CD14-positive monocyte (primary cell): Measurements from ENCODE around the gene SLC25A21. TPM values are rescaled to one million over a fixed set of nuclear protein-coding genes. Genes with fewer than 3 reads are reported as not detected.

Experiments used
- DNase-seq, 3 donors: peaks; one replicate each; pipeline ENCODE4 v3.0.0-alpha.2; 2011 to 2022
- H2AFZ ChIP-seq: 2 replicates; pipeline ENCODE4 v1.6.0; 2012; ENCODE audit warnings: mild to moderate bottlenecking, low read depth, low read length, inconsistent platforms; ENCODE audit not compliant: insufficient read depth, poor library complexity, severe bottlenecking
- H3K27ac ChIP-seq, 2 donors: 1 replicate in 1 of 2; 2 replicates in 1 of 2; pipeline ENCODE4 v1.5.1; 2012 to 2013; ENCODE audit warnings: low read length in 2 of 2, control low read depth in 1 of 2, inconsistent platforms in 1 of 2, low read depth in 1 of 2, mild to moderate bottlenecking in 1 of 2
- H3K27me3 ChIP-seq, 2 donors: one replicate each; pipeline versions ENCODE4 v1.6.0 to v1.6.1; 2011 to 2013; ENCODE audit warnings: low read length in 2 of 2; ENCODE audit not compliant: control insufficient read depth in 2 of 2, insufficient read depth in 2 of 2
- H3K36me3 ChIP-seq, 2 donors: replicated peaks in 1 of 2; 1 replicate in 1 of 2; 2 replicates in 1 of 2; pipeline versions ENCODE4 v1.5.1 to v1.6.1; 2012 to 2013; ENCODE audit warnings: low read length in 2 of 2, control low read depth in 1 of 2, inconsistent platforms in 1 of 2, mild to moderate bottlenecking in 1 of 2; ENCODE audit not compliant: insufficient read depth in 2 of 2, control insufficient read depth in 1 of 2
- H3K4me1 ChIP-seq, 2 donors: 1 replicate in 1 of 2; 2 replicates in 1 of 2; pipeline versions ENCODE4 v1.5.1 to v1.6.1; 2012 to 2013; ENCODE audit warnings: low read length in 2 of 2, control low read depth in 1 of 2, inconsistent platforms in 1 of 2, mild to moderate bottlenecking in 1 of 2, moderate library complexity in 1 of 2; ENCODE audit not compliant: insufficient read depth in 2 of 2, control insufficient read depth in 1 of 2
- H3K4me2 ChIP-seq: replicated peaks from 2 replicates; pipeline ENCODE3; 2012; ENCODE audit warnings: low read length, moderate library complexity, mild to moderate bottlenecking; ENCODE audit not compliant: poor library complexity, severe bottlenecking; ENCODE audit errors: extremely low read depth
- H3K4me3 ChIP-seq, 3 experiments: fragments of 200-600 bp in 1 of 3; sonication (generic) in 1 of 3; replicated peaks in 1 of 3; 1 replicate in 2 of 3; 2 replicates in 1 of 3; pipeline ENCODE4 v1.5.1; 2011 to 2013; ENCODE audit warnings: low read length in 3 of 3, mild to moderate bottlenecking in 3 of 3, control low read depth in 2 of 3, low read depth in 2 of 3, inconsistent platforms in 1 of 3, moderate library complexity in 1 of 3
- H3K79me2 ChIP-seq: 2 replicates; pipeline ENCODE4 v1.6.0; 2012; ENCODE audit warnings: mild to moderate bottlenecking, control low read depth, inconsistent platforms, low read length, moderate library complexity; ENCODE audit not compliant: insufficient read depth
- H3K9ac ChIP-seq: 2 replicates; pipeline ENCODE4 v1.6.0; 2017; ENCODE audit warnings: low read length, mild to moderate bottlenecking; ENCODE audit not compliant: insufficient read depth, poor library complexity, severe bottlenecking
- H3K9me3 ChIP-seq, 2 donors: replicated peaks in 1 of 2; 1 replicate in 1 of 2; 2 replicates in 1 of 2; pipeline versions ENCODE4 v1.5.1 to v1.6.1; 2012 to 2013; ENCODE audit warnings: low read length in 2 of 2, control low read depth in 1 of 2; ENCODE audit not compliant: control insufficient read depth in 1 of 2, insufficient read depth in 1 of 2
- H4K20me1 ChIP-seq: 2 replicates; pipeline ENCODE4 v1.6.0; 2012; ENCODE audit warnings: mild to moderate bottlenecking, low read length, control low read depth, moderate library complexity; ENCODE audit not compliant: insufficient read depth
- H3K27ac Mint-ChIP-seq, 7 donors: one replicate each; pipeline ENCODE4 v1.8.0; 2020; ENCODE audit warnings: mild to moderate bottlenecking in 7 of 7, mixed read lengths in 7 of 7, moderate library complexity in 6 of 7, inconsistent platforms in 2 of 7
- H3K27me3 Mint-ChIP-seq, 3 donors: one replicate each; pipeline ENCODE4 v1.8.0; 2021 to 2022; ENCODE audit warnings: low read depth in 3 of 3, mild to moderate bottlenecking in 3 of 3, mixed read lengths in 3 of 3, moderate library complexity in 3 of 3, inconsistent platforms in 1 of 3
- H3K36me3 Mint-ChIP-seq, 2 donors: one replicate each; pipeline ENCODE4 v1.8.0; 2020; ENCODE audit warnings: mixed read lengths in 2 of 2, inconsistent platforms in 1 of 2, mild to moderate bottlenecking in 1 of 2
- H3K4me1 Mint-ChIP-seq: one replicate; pipeline ENCODE4 v1.8.0; 2020; ENCODE audit warnings: mild to moderate bottlenecking, mixed read lengths
- H3K4me3 Mint-ChIP-seq, 2 donors: one replicate each; pipeline ENCODE4 v1.8.0; 2020; ENCODE audit warnings: mild to moderate bottlenecking in 2 of 2, mixed read lengths in 2 of 2, moderate library complexity in 1 of 2
- H3K9me3 Mint-ChIP-seq, 7 donors: one replicate each; pipeline ENCODE4 v1.8.0; 2020 to 2022; ENCODE audit warnings: mixed read lengths in 7 of 7, mild to moderate bottlenecking in 6 of 7, moderate library complexity in 6 of 7, inconsistent platforms in 2 of 7
- CTCF ChIP-seq: fragments of 200-600 bp; IDR thresholded peaks from one replicate; pipeline ENCODE4 v1.8.0; 2022; ENCODE audit warnings: antibody characterized with exemption, mild to moderate bottlenecking
- WGBS: methylation state at CpG from one replicate; pipeline ENCODE4 v1.1.5; 2013; ENCODE audit warnings: missing lambda C conversion rate; ENCODE audit not compliant: insufficient coverage; 5-methylcytosine and 5-hydroxymethylcytosine counted together
- intact Hi-C, 2 donors: fragments of 100-400 bp; cut with micrococcal nuclease; formaldehyde crosslinking; loops; one replicate each; pipeline versions ENCODE4 v1.15.0 to v1.15.1; 2023
- polyA plus RNA-seq, 3 donors: library from polyadenylated mRNA; depleted of rRNA in 1 of 3; unstranded in 2 of 3; stranded (reverse) in 1 of 3; fragments of 300-500 nt in 2 of 3; fragments of >200 nt in 1 of 3; fragmentation: Illumina TruSeq in 2 of 3; gene quantifications; 1 replicate in 2 of 3; 2 replicates in 1 of 3; pipeline ENCODE4 v1.2.3, GENCODE V29; 2012 to 2021

Gene SLC25A21
- polyA plus RNA-seq, 3 donors = not detected

- Histone ChIP-seq H3K4me3 (no peak overlapping the region), H3K27me3 (no peaks in the 10 kb centered on the region), H4K20me1 (no peaks in the 10 kb centered on the region), H3K9ac (no peak overlapping the region), H3K79me2 (no peaks in the 10 kb centered on the region), H2AFZ (no peak overlapping the region), H3K36me3 (no peaks in the 10 kb centered on the region), H3K9me3 (no peaks in the 10 kb centered on the region), H3K4me2 (no peak overlapping the region), H3K27ac (no peak overlapping the region), H3K4me1 (peaks cover 19 to 21% of the 10 kb centered on the region in 2 donors)
- intact Hi-C loops = no loop called here
- Mint-ChIP-seq H3K4me1 (peaks cover 21% of the 10 kb centered on the region), H3K27ac (no peak overlapping the region), H3K4me3 (no peak overlapping the region), H3K27me3 (peaks cover 3 to 11% (median 4%) of the 10 kb centered on the region in 3 donors), H3K36me3 (no peaks in the 10 kb centered on the region), H3K9me3 (peaks cover 0 to 1% (median 0%) of the 10 kb centered on the region in 7 donors)
- no CpG with 5 or more reads among the region's 2 CpGs for WGBS
- no peak for TF ChIP-seq CTCF
- peak; percentile 19 to 33 (median 32) for DNase-seq
These were observed 28.9 kb downstream of the SLC25A21 start for GRCh38 chr14:37143475-37143874.

- H3K4me1 Mint-ChIP-seq = peaks cover 20% of the 10 kb centered on the region
- H3K9me3 ChIP-seq = no peaks in the 10 kb centered on the region
- no peaks in the 10 kb centered on the region for H4K20me1 ChIP-seq
- H3K27me3 Mint-ChIP-seq = peaks cover 3 to 11% (median 4%) of the 10 kb centered on the region in 3 donors
- no peaks in the 10 kb centered on the region for H3K36me3 Mint-ChIP-seq
- no peak overlapping the region for H2AFZ ChIP-seq
- WGBS = 87% methylated on average over 3 of the region's 3 CpGs
- peaks cover 0 to 1% (median 0%) of the 10 kb centered on the region in 7 donors for H3K9me3 Mint-ChIP-seq
- no peaks in the 10 kb centered on the region for H3K79me2 ChIP-seq
- no peak overlapping the region for H3K4me3 Mint-ChIP-seq
- no peaks in the 10 kb centered on the region for H3K27me3 ChIP-seq
- no peak for DNase-seq
- H3K27ac ChIP-seq = no peak overlapping the region
- no peak for TF ChIP-seq CTCF
- H3K9ac ChIP-seq = no peak overlapping the region
- H3K27ac Mint-ChIP-seq = no peak overlapping the region
- intact Hi-C loops = no loop called here
- no peak overlapping the region for H3K4me3 ChIP-seq
- H3K36me3 ChIP-seq = no peaks in the 10 kb centered on the region
- H3K4me1 ChIP-seq = peaks cover 17 to 20% of the 10 kb centered on the region in 2 donors
- no peak overlapping the region for H3K4me2 ChIP-seq
These were observed 29.5 kb downstream of the SLC25A21 start for GRCh38 chr14:37142835-37143401.
